Medulla oblongata (tissue), 1 donor: ENCODE measurements around the gene TMPRSS12.
"Not testable (repeated sequence)": the region's sequence is repeated elsewhere in the genome, so short reads cannot be mapped to it uniquely, and the experiment has no call there.

Source experiments
- DNase-seq: peaks from one replicate; pipeline ENCODE4 v3.0.0-alpha.2; 2015; ENCODE audit errors: extremely low spot score

TMPRSS12 gene

GRCh38 chr12:50859621-50860310 is 17.0 kb downstream of the TMPRSS12 start:
- DNase-seq, result no peak

GRCh38 chr12:50862316-50862715 is 19.6 kb downstream of the TMPRSS12 start:
- no peak for DNase-seq

- DNase-seq, result no peak
Observed at GRCh38 chr12:50865266-50865665, 22.5 kb downstream of the TMPRSS12 start.

- DNase-seq, result not testable (repeated sequence)
Observed at GRCh38 chr12:50868881-50869280, 26.2 kb downstream of the TMPRSS12 start.

GRCh38 chr12:50882563-50882962 is 39.8 kb downstream of the TMPRSS12 start:
- DNase-seq, result no peak

- DNase-seq, result no peak
Observed at GRCh38 chr12:50887191-50887590, 44.5 kb downstream of the TMPRSS12 start.

- no peak for DNase-seq
Observed at GRCh38 chr12:50888666-50889065, 45.9 kb downstream of the TMPRSS12 start.

- DNase-seq, result no peak
Observed at GRCh38 chr12:50894241-50894640, 51.5 kb downstream of the TMPRSS12 start.

- no peak for DNase-seq
Observed at GRCh38 chr12:50901685-50902113, 59.0 kb downstream of the TMPRSS12 start.

- not testable (repeated sequence) for DNase-seq
Observed at GRCh38 chr12:50908479-50908878, 65.8 kb downstream of the TMPRSS12 start.

- DNase-seq, result not testable (repeated sequence)
Observed at GRCh38 chr12:50912361-50912760, 69.6 kb downstream of the TMPRSS12 start.

GRCh38 chr12:50913224-50913623 is 70.5 kb downstream of the TMPRSS12 start:
- no peak for DNase-seq

- DNase-seq, result no peak
Observed at GRCh38 chr12:50914872-50915484, 72.3 kb downstream of the TMPRSS12 start.

- DNase-seq, result no peak
Observed at GRCh38 chr12:50916292-50916691, 73.6 kb downstream of the TMPRSS12 start.

- no peak for DNase-seq
Observed at GRCh38 chr12:50918584-50919316, 76.0 kb downstream of the TMPRSS12 start.

- DNase-seq, result peak; percentile 35
Observed at GRCh38 chr12:50922820-50923219, 80.1 kb downstream of the TMPRSS12 start.

- DNase-seq, result peak; percentile 59
Observed at GRCh38 chr12:50923361-50924130, 80.8 kb downstream of the TMPRSS12 start.

GRCh38 chr12:50924131-50924438 is 81.4 kb downstream of the TMPRSS12 start:
- no peak for DNase-seq

- DNase-seq, result peak; percentile 96
Observed at GRCh38 chr12:50924439-50925341, 82.0 kb downstream of the TMPRSS12 start.

- peak; percentile 46 for DNase-seq
Observed at GRCh38 chr12:50925342-50925651, 82.6 kb downstream of the TMPRSS12 start.

GRCh38 chr12:50925920-50926319 is 83.2 kb downstream of the TMPRSS12 start:
- DNase-seq, result no peak
